ENCODE data around the gene ASCC3.

The ASCC3 gene

DNA sequence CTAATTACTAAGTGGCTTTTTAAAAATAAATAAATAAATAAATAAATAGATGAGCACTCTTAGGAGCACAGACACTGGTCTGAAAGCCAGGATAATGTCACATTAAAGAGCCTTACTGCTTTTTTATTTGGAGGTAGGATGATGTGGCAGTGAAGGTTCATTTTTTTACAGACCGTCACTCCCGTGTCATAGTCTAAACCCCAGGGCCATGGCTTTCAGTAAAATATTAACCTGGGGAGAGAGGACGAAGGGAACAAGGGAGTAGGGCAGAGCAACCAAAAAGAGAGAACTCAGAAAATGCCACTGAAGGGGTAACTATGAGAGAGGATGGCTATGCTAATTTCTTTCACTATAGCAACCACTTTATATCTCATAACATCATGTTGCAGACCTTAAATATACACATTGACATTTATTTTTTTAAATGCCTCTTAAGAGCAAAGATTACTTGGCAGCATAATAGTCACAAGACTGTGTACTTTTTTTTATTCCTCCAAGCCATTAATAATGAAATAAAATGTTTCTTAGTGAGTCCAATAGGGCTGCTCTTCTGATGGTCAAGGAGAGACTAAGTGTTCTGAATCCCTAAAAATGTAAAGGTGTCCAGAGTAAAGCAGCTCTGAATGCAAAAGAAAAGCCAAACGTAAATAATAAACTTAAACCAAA lies 315.6 kb downstream of the ASCC3 start:
- no peak for DNase-seq

DNA sequence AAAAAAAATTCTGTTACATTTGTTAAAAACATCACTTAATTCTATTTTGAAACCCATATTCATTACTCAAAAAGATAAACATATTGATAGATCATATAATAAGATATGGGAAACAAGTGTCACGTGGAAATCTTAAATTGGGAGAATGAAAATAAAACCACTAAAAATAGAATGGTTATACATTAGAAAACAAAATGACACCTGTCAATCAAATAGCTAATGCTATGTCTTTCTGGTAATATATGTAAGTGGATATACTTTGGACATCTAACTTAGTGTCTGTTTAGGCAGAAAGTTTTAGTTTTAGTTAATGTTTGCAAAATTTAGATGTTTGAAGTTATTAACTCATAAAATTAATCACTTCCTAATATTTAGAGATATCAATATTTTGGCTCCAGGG lies 321.3 kb downstream of the ASCC3 start:
- DNase-seq = no peak

DNA sequence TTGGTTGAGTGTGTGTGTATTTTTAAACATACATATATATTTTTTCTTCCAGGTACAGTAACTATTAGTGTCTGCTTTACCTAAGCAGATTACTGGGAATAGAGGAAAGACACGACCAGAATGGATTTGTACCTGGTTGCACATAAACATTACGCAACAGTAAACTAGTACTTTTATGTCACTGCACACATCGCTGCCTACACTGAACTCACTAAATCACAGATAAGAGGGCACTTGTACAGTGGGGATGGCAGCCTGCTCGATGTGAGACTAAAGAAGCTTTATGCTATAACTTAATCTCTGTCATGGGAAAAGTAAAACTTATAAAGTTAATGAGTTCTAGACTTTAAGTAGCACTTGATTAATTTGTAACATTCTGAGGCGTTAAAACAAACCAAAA lies 326.9 kb downstream of the ASCC3 start:
- DNase-seq = no peak

DNA sequence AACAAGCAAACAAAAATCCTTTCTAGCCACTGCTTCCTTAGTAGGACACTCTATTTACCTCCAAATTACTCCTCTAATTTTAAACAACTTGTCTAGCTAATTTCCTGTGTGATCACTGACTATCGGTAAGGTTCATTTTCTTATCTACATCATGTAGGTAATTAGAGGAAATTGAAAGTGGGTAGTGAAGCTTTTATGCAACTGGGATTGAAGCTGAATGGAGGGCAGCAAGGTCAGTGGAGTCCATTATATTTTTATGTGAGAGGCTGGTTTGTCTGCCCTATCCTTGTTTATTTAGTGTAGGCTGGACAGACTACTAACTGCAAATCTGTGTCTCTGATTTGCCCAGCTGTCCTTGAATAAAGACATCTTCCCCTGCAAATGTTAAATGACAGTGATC lies 327.9 kb downstream of the ASCC3 start:
- no peak for DNase-seq

DNA sequence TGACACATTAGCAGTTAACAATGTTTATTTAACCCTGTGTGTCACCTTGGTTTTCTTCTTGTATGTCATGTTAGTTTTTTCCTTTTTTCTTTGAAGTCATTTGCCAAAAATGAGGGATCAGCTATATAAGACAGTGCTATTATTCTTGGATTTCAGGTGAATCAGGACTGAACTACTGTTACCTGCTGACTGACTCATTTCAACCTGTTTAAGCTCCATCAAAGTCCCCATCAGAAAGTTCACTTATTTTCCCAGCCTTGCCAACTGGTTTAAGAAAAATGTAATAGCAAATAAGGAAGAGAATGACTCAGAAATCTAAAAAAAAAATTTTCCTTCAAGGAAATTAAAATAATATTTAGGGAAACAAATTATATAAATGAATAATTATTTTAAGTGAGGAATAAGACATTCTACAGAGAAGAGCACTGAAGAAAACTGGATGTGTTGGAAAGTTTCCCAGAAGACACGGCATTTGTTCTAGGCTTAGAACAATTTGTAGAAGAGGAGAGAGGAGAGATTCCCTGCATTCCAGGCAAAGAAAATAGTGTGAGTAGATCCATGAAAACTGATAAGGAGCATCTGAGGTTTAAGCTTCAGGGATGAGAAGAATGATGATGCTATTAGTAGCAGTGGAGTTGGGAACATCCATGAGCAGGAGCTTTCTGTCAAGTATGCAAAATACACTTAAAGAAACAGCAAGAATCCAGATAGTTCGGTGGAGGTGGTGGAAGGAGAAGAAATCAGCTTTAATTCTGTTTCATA lies 331.5 kb downstream of the ASCC3 start:
- no peak for DNase-seq

DNA sequence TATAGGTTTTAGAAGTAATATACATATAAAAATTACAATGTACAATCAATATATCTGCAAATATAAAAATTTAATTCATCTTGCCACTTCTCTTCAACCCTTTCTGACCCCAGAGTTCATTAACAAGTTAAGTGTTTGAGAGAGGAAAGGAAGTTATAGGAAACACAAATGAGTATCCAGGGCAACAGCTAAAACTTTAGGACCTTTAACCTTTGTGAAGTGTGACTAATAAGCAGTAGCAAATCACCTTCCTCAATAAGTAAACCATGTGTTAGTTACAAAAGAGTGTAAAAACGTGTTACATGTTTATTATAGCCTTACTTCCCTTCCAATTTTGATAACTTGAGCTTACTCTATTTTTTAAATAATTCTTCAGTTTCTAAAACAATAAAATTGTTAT lies 343.0 kb downstream of the ASCC3 start:
- no peak for DNase-seq

DNA sequence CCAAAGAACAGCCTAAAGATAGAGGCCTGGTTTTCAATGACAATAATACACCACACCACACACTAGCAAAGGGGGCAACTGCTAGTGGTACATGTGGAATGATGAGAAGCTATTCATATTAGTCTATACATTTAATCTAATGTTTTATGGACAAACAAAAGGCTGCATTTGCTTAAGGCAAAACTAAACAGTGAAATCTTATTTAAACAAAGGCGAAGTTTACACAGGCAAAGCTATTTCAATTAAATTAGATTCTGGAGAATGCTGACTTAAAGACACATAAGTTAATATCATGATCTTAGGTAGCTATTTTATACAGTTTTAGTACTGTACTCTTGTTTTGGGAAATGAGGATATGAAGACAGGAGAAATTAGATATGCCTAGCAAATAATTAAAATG lies 362.5 kb downstream of the ASCC3 start:
- no peak for DNase-seq

DNA sequence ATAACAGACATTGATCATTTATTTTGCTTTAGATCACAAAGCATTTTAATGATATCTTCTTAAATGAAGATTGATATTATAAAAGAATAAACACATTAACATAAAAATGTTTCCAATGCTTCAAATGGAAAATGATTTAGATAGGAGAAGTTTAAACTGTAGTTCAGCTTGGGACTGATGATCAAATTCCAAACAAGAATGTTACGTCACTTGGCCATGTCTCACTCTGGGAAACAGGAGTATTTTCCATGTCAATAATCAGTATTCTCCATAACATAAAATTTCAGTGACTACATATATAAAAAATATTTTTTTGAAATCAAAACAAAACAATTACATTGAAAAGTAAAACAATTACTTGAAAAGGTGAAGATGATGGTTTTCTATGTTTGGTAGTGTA lies 363.5 kb downstream of the ASCC3 start:
- no peak for DNase-seq

DNA sequence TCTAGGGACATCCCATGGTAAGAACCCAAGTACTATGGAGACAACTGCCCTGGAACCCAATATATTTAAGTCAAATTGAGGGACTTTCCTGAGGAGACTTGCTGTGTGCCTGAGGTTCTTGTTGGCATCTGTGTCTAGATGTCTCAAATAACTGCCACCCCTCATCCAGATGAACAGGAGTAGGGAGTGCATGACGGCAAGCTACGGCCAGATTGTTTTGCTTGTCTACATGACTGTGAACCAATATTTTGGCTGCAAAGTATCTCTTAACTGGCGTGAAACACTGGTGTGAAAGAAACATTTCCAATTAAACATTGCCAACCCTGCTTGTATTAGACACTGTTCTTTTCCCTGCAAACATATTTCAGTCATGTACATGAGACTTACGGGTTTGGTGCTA lies 364.0 kb downstream of the ASCC3 start:
- DNase-seq = no peak

DNA sequence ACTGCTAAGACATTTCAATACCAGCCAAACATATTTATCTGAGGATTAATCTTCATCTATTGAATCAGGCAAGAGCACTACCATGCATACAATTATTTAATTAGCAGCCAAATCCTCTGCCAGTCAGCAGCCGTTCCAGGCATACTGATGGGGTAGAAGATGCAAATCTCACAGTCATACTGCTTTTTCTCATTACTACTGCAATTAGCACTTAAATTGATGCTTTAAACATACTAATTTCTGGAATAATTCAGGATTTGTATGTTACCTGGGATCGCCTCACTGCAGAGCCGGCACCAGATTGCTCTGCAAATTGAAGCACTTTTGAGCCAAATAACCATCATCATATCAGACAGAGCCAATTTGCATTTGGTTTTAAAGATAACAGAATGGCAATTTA lies 366.5 kb downstream of the ASCC3 start:
- DNase-seq = no peak

DNA sequence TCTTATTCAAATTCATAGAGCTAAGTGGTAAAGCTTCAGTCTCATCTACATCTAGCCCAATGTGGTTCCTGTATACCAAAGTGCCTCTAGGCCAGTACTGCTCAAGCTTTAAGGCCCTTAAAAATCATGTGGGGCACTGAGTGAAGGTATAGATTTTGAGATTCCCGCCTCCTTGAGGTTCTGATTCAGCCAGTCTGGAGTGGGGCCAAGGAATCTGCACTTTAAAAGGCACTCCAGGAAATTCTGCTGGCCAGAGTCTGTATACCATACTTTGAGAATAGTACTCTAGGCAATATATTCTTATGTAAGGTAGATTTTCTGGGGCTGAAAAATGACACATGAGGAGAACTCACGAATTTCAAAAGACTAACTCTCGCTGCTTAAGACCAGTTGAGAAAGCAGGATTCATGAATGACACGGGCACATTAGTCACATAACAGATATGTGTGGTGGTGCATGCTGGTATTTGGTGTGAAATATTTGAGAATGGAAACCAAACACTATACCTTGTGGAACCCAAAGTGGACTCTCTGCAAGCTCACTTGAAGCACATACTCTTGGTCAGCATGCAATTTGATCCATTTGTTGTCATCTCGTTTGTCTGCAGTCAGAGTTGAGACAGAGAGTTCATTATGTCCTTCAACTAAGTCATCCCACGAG lies 368.8 kb downstream of the ASCC3 start:
- DNase-seq = no peak

DNA sequence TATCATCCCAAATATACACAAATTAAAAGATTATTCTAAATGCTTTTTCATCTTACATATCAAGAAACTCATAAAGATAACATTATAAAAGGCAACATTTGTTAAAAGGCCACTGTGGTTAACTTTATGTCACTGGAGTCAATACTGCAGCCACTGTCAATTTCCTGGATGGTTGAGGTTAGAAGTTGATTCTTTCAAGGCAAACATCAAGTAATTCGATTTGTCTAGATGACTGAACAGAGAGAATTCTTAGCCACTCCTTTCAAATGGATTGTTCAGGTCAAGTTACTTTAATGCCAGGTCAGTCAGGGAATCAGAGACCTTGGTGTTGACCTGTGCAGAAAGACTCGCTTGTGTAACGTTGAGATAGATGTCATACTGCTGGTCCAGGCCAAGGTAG lies 372.0 kb downstream of the ASCC3 start:
- no peak for DNase-seq

DNA sequence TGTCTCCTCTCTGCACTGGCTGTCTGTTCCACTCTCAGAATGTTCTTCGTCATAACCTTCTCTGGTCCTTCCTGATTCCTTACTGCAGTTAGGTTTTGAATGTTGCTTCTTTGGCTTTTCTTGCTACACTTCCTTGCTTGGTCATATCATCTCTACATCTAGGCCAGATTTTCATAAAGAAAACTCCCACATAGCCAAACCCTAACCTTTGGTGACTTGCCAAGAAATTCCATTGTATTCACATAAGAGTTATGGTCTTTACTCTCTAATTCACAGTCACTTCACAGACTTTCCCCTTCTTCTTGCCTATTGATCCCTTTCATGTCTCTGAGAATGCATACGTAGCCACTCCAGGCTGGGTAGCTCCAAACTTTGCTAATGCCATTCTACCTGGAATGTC lies 374.5 kb downstream of the ASCC3 start:
- no peak for DNase-seq

DNA sequence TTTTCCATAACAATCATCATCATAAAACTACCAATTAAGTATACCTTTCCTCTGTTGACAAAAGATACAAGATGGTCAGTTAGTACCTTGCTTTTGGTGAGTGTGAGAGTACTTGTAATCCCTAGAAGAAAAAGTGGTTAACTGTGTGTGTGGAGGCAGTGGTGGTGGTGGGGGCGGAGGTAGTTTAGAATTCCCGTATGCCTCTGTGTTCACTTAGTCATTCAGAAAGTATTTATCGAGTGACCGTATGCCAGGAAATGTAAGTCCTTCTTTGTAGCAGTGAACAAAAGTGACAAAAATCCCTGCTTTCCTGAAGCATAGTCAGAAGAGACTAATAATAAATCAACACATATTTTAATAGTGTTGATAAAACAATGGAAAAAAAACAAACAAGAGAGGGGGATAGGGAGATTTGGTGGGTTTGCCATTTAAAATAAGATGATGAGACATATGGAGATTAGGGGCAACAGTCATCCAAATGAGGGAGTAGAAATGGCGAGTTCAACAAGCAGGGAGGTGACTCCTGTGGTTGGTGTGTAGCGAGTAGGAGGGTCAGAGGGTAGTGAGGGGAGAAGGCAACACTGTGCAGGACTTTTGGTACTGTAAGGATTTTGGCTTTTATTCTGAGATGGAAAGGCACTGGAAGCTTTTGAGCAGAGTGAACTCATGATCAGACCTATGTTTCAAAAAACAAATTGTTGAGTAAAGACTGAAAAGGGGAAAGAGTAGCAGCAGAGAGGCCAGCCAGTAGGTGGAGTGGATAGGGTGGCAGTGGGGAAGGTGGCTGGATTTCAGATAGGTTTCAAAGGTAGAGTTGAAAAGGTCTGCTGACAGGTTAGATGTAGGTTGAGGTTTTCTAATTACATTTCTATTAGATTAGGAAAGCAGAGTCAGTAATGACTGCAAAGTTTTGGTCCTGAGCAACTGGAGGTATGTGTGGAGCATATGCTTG lies 376.1 kb downstream of the ASCC3 start:
- DNase-seq = no peak

DNA sequence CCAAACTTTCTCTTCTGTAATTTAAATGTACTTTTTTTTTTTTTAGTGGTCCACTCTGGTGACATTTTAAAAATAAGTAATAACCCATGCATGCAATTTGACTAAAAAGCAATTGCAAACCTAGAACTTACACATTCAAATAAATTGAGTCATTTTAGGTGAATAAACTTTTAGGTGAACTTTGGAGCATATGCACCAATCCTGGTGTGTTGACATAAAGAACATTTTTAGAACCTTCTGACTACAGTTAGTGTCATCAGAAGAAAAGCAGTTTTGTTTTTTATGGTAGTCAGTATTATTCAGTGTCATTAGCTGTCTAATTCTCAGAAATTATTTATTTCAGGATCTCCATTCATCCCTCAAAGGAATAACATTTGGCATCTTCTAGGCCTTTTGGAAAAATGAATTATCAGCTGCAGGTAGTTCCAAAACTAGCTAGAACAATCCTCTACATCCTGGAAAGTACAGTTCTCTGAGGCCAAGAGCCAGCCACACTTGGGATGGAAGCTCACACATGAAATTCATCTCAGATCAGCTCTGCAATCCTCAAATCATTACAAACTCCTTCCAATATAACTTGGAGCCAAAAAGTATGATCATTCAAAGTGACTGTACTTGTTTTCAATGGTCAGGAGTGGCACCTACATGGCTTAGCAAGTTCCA lies 378.0 kb downstream of the ASCC3 start:
- no peak for DNase-seq

DNA sequence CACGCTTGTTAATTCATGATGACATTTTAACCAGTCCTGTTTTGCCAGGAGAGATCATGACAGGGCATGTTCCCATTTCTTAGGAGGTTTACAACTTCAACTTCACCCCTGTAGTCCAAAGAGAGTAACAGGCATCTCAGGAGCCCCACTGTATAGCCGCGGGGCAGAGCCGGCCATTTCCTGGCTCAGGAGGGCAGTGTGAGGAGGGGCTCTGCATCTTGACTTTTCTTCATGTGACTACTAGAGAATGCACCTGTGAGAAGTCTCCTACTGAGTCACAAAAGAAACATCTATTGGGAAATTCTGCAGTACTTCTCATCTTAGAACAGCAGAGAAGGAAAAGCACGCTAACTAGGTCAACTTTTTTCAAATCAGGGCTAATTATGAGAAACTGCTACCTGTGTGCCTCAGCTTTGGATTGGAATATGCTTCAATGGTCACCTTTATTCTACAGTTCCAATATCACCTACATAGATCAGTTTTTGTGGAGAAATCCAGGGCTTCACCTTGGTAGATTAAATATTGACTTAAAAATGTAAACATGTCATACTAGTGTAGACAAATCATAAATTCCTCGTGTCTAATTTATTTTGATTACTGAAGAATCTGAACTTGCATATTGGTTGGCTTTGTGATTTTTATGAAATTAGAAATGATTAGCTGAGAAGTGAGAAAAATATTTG lies 387.8 kb downstream of the ASCC3 start:
- no peak for DNase-seq

DNA sequence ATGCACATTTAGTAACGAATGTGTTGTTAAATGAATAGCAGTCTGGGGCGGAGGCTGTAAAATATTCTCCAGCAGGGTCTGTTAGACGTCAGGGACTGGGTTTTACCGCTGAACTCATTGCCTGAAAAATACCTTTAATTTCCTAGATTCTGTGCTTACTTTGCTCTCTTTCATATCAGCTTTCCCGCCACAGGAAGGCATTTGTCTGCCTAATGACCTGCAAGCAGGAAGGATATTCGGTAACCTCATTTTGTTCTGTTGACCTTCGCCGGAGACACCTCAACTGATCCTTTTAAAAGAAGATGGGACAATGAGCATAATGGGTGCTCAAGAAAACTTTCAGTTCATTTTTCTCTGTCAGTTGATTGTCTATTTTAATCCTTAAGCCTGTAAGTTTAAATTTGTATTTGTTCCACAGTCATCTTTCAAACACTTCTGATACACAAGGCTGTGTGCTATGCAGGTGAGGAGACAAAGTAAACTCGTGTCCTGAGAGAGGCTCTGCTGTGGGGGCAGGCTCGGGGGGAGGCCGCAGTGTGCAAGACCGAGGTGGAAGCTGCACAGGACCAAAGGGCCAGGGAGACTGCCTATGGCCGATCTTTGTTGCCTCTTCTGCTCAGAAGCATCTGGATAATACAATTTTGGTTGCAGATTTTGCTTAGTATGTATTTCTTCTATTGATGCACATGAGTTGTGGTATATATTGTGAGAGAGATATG lies 389.0 kb downstream of the ASCC3 start:
- no peak for DNase-seq

DNA sequence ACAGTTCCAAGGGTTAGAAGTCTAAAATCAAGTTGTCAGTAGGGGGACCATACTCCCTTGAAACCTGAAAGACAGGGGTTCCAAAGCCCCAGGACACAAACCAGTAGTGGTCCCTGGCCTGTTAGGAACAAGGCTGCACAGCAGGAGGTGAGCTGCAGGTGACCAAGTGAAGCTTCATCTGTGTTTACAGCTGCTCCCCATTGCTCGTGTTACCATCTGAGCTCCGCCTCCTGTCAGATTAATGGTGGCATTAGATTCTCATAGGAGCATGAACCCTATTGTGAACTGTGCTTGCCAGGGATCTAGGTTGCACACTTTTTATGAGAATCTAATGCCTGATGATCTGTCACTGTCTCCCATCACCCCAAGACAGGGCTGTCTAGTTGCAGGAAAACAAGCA lies 391.1 kb downstream of the ASCC3 start:
- no peak for DNase-seq

DNA sequence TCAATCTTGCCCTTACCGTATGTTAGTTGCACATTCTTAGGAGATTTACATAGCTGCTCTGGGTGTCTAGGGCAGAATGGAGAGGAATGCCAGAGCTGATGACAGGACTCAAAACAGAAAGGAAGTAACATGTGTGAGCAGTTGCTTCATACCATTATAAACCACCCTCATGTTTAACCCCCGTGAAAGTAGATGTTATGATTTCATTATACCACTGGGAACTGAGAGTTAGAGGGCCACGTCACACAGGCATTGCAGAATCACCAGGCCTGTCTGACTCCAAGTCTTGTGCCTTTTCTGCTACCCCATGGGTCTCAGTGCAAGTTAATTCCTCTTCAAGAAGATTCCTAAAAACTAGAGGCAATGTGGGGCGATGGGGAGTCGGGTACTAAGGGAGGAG lies 392.9 kb downstream of the ASCC3 start:
- DNase-seq = no peak

DNA sequence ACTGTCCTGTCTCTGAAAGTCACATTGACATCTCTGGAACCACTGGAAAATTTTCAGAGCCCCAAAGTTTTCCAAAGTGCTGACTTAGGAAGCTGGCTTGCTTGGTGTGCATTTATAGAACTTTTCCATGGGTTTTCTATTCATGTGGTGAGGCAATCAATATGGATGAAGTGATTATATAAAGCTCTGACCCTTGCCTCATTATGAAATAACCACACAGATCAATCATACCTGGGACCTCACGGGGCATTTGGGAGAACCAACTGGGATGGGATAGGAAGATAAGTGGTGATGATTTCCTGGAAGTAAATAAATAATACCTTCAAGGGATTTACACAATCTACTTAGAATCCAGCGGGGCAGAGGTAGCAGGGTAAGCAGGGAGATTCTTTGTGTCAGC lies 393.5 kb downstream of the ASCC3 start:
- no peak for DNase-seq

DNA sequence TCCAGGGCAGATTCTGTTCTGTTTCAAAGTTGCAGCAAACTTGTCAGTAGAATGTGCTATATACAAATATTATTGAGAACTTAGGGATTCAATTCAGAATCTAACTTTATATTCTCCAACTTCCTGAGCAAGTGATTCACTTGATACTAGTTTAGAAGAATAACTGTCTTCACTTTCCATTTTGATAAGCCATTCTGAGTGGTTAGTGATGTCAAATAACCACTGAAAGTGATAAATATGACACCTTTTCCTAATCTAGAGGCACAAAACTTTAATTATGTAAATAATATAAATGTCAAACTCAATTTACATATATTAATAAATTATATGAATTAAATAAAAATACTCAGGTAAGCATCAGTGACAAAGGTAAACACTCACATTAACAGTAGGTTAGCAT lies 395.9 kb downstream of the ASCC3 start:
- no peak for DNase-seq
